HG03460 (cell line): ENCODE data around the gene C1QL2.

Source experiments
- ATAC-seq: cut with Tn5 transposase; IDR thresholded peaks from one replicate; pipeline ENCODE4 v1.9.1; 2021; ENCODE audit not compliant: unreplicated experiment

The C1QL2 gene

DNA sequence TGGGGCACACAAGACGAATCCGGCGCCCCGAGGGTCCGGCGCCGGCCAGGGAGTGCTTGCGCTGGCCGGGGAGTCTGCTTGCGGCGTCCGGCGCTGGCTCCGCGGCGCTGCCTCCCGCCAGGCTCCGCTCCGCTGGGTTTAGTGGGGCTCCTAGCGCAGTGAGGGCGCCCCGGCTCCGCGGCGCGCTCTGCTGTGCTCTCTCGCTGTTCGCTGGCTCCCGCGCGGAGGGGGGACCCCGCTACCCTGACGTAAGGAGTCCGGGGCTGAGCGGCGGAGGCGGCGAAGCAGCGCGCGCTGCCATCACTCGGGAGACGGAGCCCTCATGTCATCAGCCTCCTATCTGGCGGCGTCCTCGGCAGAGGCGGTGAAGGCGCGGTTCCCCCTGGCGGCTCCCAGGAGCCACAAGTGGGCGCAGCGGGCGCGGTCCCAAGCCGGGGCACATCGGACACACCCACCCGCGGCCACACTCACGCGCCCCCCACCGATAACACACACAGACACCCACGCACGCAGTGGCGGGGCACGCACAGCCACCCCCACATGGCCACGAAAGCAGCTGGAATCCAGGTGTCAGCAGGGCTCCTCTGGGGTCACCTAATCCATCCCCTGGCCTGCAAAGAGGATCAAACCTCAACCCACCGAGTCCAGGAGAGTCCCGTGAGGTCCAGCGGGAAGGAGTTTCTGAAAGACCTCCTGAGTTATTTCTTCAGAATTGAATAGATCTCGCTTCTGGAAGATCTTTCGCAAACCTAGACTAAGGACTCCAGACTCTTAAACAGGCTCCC lies at the start of gene C1QL2:
Gene C1QL2 (minus strand): TSS at position 189 of the 785 bp plus-strand sequence. CDS start 482 bp downstream, outside the sequence.
- no peak for ATAC-seq

DNA sequence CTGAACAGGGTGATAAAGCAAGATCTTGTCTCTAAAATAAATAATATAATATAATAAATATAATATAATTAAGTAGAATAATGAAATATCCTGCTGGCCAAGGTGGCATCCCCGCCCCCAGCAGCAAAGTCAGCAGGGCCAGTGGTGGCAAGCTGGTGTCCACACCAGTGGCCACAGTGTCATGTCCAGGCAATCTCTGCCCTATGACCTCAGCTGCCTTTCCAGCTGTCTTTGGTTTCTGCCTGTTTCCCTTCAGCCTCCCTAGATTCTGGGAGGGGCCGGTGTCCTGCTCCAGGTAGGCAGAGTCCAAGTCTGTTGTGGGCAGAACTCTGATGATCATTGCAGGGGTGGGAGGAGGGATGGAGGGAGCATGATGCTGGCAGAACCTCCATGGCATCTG lies 48.9 kb upstream of the C1QL2 start:
- no peak for ATAC-seq

DNA sequence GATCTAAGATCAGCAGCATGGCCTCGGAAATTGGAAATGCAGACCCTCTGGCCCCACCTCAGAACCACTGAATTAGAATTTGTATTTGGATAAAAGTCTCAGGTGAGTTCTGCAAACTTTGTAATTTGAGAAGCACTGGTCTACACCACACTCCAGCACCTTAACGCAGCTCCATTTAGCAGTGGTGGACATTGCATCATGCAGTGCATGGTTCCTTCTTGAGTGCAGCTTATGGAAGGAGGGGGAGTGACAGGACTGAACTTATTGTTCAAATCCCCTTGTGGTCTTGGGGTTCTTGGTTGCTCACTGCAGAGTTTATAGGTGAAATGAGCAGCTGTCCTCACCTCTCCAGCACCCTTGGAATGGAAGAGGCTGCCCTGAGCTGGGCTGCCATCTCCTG lies 47.6 kb upstream of the C1QL2 start:
- no peak for ATAC-seq

DNA sequence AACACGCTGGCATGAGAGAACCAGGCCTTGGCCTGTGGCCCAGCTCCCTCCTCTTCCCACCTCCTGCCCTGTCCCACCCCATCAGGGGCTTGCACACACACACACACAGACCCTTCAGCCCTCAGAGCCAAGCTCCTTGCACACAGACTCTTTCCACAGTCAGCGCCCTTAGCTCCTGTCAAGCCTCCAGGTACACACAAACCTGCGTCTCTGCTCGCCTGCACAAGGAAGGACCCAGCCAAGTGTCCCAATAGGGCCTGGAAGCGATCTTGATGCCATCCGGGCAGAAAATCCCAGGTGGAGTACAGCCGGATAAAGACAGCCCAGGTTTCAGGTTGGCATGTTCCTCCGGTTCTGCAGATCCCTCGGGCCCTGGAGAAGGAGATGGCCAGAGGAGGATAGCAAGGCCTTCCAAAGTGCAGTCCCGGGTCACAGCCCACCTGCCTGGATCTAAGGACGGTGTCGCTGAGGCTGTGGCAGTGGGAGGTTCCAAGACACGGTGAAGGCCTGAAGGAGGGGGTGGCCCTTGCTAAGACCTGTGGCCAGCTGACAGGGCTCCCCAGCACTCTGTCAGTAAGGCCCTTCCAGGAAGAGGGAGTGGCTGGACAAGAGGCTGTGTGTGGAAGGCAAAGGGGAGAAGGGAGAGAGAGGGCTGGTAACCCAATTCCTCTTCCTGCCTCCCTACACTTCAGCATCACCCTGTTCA lies 46.6 kb upstream of the C1QL2 start:
- no peak for ATAC-seq

DNA sequence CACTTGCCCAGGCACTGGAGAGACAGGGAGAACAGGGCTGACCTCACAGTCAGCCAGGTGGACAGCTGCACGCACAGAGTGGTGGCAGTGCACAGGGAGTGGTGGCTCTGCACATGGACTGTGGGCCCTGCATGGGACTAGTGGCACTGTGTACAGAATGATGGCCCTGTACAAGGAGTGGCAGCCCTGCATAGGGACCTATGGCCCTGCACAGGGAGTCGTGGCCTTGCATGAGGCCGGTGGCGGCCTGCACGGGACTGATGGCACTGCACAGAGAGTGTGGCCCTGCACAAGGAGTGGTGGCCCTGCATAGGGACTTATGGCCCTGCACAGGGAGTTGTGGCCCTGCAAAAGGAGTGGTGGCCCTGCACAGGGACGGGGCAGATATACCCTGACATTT lies 46.0 kb upstream of the C1QL2 start:
- ATAC-seq = no peak

DNA sequence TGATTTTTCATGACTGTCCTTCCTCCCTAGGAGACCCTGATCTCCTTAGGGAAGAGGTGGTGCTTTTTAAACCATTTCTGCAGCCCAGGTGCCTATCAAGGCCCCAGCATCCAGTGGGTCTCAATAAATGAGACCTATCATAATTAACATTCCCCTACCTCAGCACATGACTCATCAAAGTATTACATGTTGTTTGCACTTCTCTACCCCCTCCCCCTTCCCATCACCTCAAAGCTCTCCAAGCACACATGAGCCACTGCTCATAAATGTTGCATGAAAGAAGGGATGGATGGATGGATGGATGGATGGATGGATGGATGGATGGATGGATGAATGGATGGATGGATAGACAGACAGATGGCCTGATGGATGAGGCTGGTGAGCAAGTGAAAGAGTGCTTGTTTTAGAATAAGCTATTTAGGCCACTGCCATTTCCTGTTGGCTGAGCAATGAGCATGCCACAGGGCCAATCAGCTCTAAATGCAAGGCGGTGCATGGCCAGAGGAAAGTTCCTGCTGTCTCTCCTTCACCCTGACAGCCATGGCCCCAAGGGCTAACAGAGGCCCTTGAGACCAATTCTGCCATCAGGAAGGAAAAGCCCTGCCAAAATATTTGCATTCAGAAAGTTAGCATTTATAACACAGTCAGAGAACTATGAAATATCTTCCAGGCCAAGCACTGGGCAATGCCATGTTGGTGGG lies 44.2 kb upstream of the C1QL2 start:
- ATAC-seq = no peak

DNA sequence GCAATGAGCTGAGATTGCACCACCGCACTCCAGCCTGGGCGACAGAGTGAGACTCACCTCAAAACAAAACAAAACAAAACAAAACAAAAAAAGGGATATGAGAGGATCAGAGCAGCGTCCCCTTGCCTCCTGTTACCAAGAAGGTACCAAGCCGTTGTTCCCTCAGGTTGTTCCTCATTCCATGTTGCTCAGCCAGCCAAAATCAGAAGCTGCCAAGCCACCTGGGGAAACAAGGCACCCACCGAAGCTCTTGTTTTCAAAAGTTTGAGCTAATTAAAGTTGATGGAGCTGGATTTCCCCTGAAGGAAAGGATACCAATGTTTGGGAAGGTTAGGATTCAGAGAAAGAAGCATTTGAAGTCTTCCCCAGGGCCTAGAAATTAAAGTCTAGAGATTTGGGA lies 43.3 kb upstream of the C1QL2 start:
- ATAC-seq = no peak

DNA sequence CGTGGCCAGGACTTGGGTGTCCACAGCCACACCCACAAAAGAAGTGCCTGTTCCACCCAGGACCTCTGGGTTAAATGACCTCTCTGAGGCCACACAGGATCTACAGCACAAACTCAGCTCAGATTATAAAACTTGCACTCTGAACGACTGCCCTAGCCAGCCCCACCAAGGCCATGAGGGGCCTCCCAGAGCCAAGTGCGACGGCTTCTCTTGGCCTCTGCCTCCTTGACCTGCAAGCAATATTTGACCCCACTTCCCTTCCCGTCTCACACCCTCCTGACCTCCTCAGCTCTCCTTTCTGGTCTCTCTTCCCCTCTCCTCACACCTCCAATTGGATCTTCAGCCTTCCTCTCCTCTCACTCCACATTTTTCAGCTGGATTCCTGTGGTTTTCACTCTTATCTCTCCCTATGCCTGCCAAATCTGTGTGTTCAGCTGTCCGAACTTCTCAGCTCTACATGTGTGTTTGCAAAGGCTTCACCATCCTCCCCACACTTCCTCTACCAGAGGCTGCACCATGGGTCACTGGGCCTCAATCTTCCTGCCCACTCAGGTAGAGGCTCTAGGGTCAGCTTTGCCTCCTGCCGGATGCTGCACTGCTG lies 39.8 kb upstream of the C1QL2 start:
- ATAC-seq = no peak

DNA sequence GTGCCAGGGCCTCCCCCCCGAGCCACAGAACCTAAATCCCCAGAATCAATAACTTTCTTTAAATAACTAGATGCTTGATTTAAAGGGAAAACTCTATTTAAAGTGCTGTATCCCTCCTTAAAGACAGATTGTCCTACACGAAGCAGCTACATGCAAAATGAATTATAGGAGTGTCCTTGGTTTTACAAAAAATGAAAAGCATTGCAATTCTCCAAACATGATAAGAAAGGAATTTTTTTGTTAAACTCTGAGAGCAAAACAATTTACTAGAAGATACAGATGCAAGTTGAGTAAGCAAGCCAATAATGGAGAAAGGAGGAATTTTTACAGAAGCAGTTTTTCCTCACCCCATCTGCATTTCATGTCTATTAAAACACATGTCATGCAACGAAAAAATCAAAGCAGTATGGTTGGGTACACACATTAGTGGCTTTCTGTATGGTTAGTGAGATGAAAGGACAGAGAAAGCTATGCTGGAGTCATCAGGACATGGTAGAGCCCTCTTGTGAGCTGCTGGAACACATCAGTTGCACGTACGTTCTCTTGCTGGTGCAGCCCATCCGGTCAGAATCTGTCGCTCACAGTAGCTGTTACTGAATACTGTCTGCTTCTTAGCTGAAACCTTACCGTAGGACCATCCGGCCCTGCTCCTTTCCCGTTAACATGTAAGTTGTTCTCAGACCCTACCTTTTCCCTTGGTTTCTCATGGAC lies 39.1 kb upstream of the C1QL2 start:
- ATAC-seq = no peak

DNA sequence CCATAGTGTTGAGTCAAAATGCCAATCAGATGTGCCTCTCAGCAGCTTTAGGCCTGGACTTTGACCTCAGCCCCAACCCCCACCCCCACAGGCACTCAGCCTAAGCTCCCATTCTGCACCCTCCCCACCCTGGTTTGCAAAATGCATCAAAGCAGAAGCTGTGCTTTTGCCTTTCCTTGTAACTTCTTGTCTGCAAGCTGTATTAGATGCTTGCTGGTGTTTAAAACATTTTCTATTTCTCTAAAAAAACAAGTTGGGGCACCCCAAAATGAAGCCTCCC lies 38.5 kb upstream of the C1QL2 start:
- ATAC-seq = no peak

DNA sequence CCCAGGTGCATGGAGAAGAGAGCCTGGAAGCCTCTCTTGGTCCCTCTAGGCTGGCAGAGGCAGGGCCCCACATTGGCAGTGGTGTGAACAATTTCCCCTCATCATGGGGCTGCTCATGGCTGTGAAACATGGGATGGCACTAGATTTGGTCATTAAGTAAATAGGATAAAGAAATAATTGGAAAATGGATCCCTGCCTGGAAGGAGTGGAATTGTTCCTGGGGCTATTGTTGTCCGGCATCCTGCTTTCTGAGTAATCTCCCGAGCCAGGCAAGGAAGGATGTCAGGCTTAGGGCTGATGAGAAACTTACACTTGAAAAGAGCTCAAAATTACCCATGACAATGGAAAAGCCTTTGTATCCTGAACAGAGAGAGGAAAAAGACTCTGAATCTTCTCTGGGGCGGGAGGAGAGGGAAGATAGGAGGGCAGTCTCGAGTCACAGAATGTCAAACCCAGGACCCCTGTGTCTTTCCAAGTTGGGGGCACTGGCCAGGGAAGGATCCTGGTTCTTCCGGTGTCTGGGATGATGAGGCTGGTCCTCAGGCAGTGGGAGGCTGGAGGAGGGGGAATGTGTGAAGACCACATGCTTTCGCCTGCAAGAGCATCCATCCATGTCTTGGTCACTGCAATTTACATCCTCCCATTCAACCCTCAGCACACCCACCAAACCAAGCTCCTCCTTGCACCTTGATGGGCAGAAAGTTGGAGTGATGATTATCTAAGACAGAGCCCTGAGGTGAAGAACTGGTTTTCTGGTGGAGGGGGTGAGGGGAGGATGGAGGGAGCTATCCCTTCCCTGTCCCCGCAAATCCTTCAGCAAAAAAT lies 38.0 kb upstream of the C1QL2 start:
- no peak for ATAC-seq

DNA sequence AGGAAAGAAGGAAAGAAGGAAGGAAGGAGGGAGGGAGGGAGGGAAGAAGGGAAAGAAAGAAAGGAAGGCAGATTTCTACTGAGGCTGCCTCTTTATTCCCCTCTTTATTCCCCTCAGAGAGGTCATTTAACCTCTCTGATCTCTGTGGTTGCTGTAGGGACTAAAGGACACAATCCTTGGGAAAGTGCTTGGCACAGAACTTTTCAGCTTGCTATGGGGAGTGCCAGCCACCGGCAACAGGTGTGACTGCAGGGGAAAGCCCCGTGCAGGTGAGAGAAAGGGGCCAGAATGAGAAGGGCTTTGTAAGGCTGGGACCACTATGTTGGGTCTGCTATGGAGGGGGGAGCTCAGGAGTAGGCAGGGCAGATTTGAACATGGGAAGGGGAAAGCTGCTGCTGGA lies 37.3 kb upstream of the C1QL2 start:
- no peak for ATAC-seq

DNA sequence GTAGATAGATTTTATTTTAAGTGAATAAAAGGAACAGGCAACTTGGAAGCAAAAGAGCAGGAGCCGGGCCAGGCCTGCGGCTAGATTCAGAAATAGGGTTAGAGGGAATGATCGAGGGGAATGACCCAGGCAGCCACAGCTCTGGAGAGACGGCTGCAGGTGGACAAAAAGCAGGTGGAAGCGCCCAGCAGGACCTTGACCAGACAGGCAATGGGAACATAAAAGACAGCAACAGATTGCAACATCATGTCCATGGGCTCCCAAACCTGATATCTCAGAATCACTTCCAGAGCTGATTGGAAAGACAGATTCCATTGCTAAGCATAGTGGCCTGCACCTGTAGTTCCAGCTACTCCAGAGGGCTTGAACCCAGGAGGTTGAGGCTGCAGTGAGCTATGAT lies 36.5 kb upstream of the C1QL2 start:
- ATAC-seq = no peak

DNA sequence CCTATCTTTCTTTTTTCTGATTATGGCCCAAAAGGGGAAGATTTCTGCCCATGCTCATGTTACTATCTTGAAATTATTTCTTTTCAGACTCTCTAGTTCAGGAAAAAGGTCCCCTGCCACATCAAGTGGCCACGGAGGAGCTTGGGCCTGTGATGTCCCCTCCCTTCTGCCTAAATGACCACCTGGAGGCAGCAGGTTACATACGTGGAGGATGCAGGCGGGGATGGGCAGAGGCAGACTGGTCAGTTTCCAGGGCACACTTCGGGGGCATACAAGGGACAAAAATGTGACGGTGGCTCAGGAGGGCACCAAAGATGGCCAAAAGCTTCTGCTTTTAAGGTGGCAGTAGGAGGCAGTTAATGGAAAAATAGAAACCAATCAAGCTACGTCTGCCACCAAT lies 34.3 kb upstream of the C1QL2 start:
- ATAC-seq = no peak

DNA sequence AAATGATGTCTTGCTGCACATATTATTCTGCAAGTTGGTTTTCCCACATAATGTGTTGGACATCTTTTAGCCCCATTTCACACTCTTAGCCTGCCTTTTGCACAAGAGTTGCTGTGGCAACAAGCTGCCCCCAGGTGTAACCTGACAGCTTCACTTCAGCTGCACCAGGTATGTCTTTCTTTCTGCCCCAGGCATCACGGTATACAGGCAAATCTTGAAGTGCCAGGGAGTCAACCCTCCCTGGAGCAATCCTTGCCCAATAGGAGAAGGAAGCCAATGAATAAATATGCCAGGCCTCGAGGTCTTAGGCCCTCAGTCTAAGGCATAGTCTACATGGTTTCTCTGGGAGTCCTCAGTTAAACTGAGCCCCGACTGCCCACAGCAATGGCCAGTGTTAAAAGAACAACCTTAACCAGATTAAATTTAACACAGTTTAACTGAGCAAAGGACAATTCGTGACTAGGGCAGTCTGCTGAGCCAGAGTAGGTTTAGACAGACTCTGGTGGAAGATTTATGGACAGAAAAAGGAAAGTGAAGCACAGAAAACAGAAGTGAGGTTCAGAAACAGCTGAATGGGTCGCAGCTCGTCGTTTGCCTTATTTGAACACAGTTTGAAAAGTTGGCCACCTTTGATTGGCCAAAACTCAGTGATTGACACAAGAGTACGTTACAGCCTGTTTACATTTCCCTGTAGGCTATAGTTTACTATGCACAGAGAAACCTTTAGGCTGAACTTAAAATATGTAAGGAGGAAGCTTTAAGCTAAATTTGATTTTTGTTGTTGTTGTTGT lies 32.0 kb upstream of the C1QL2 start:
- ATAC-seq = no peak

DNA sequence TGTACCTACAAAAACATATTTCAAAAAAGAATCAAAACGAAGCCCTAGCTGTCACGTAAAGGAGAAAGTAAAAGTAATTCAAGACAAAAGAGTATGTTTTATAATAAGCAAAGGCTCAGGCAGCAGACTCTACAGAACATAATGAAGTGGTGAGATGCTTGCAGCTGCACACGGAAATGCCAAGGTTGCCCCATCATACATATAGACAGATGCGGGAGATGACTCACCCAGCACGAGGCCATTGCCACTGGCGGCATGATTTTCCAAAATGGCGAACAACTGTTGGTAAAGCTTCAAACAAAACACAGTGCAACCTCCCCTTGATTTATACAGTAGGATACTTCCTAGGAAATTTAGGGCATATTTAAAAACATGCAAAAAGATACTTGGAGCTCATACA lies 26.0 kb upstream of the C1QL2 start:
- no peak for ATAC-seq

DNA sequence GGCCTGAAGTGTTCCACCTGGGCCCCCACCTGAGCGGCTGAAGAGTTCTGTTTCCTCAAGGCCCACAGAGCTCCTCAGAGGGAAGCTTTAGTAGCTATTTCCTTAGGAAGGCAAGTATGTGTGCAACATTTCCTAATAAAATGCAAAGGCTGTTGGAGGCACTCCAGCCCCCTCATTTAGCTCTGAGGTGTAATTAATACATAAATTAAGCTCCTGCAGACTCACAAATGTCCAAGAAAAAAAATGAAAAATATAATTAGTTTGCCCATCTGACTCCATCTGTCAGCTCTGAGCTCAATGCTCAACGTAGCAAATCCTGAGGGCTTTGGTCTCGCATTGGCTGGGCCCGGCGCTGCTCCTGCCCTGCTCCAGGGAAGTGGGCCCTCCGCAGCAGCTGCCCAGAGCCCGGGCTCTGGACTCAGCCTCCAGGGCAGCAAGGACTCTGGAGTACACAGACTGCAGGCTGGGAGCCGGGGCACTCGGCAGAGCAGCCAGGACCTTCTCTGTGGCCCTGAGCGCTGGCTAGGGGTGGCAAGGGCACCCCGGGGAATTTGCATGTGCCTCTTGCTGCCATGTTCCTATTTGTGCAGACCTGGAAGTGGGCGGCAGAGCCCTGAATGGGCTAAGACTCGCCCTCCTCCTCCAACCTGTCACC lies 23.4 kb upstream of the C1QL2 start:
- ATAC-seq = no peak

DNA sequence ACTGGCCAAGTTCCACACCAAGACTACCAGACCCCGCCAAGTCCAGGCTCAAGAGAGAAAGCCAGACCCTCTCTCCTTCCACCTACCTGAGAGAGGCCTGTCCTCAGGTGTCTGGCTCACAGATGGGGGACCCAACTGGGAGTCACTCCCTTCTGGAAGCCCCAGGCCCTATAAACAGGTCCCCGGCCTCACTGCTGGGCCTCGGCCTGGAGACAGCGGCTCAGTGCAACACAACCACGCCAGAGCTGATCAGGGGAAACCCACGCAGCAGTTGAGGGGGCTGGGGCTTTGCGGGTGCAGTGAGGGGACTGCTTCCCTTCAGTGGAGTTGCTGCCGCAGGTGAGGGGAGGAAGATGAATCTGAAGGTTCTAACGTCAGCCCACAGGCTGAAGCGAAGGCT lies 22.8 kb upstream of the C1QL2 start:
- ATAC-seq = no peak

DNA sequence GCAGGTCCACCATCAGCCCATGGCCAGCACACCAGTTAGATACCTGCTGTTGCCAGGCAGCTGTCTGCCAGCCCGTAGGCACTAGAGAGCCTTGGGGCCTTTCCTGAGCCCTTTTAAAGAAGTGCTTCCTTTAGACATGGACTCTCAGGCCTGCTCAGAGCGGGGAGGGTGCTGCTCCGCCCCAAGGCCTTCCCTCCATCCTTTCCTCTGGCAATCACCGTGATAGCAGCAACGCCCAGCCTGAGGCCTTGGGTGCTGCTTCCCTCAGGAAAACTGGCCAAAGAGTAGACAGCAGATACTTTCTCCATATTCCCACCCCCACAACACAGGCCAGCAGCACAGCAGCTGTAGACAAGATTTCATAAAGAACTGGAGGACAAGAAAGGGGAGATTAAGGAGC lies 22.3 kb upstream of the C1QL2 start:
- ATAC-seq = no peak
